Spinal cord (tissue), 10 donors: ENCODE results near the gene FAM168A. TPM values are rescaled to one million over a fixed set of nuclear protein-coding genes. Genes with fewer than 3 reads are reported as not detected.

ENCODE experiments used
- DNase-seq, 6 donors: peaks; one replicate each; pipeline versions ENCODE4 v3.0.0 to v3.0.0-alpha.2; 2013 to 2015; ENCODE audit warnings: low spot score in 6 of 6, low read depth in 4 of 6
- H3K27ac ChIP-seq: one replicate; pipeline ENCODE4 v1.5.1; 2013; ENCODE audit warnings: low read depth, low read length, control low read depth
- H3K27me3 ChIP-seq: one replicate; pipeline ENCODE4 v1.6.1; 2013; ENCODE audit warnings: low read length; ENCODE audit not compliant: control insufficient read depth, insufficient read depth
- H3K36me3 ChIP-seq: one replicate; pipeline ENCODE4 v1.6.1; 2013; ENCODE audit warnings: low read length; ENCODE audit not compliant: control insufficient read depth, insufficient read depth
- H3K4me1 ChIP-seq: one replicate; pipeline ENCODE4 v1.6.1; 2013; ENCODE audit warnings: low read length; ENCODE audit not compliant: control insufficient read depth, insufficient read depth
- H3K4me3 ChIP-seq: one replicate; pipeline ENCODE4 v1.5.1; 2013; ENCODE audit warnings: low read depth, low read length, control low read depth
- H3K9me3 ChIP-seq: one replicate; pipeline ENCODE4 v1.6.1; 2013; ENCODE audit warnings: low read length; ENCODE audit not compliant: control insufficient read depth, insufficient read depth
- WGBS: methylation state at CpG from one replicate; pipeline ENCODE4 v1.1.5; 2013; ENCODE audit warnings: missing lambda C conversion rate; ENCODE audit not compliant: insufficient coverage; 5-methylcytosine and 5-hydroxymethylcytosine counted together
- polyA plus RNA-seq, 2 donors: library from polyadenylated mRNA; unstranded; fragments of 120-200 nt; gene quantifications; one replicate each; pipeline ENCODE4 v1.2.1, GENCODE V29; 2013; ENCODE audit not compliant: insufficient read length in 2 of 2
- small RNA-seq: library from RNA; depleted of rRNA; stranded (forward); fragments of <200 nt; gene quantifications from one replicate; pipeline ENCODE3, GENCODE V24; 2014; ENCODE audit warnings: low replicate concordance
- total RNA-seq, 2 donors: library from RNA; depleted of rRNA in 1 of 2; stranded (reverse); fragments of 120-200 nt in 1 of 2; fragments of >200 nt in 1 of 2; gene quantifications; one replicate each; pipeline versions ENCODE4 v1.2.3 to v1.2.4, GENCODE V29; 2013 to 2014
- donor health status: healthy.

Gene FAM168A
- total and polyA plus RNA-seq, 4 donors: 57.5 to 154 (median 103) TPM

GRCh38 chr11:73356979-73357860, 240.7 kb downstream of the FAM168A start:
- DNase-seq: peak in 2 of 6 donors; percentile 36 to 47
- Histone ChIP-seq H3K27me3 (no peaks in the 10 kb centered on the region), H3K4me3 (no peak overlapping the region), H3K36me3 (peaks cover 91% of the 10 kb centered on the region), H3K9me3 (no peaks in the 10 kb centered on the region), H3K4me1 (peaks cover 26% of the 10 kb centered on the region), H3K27ac (no peak overlapping the region)
- WGBS: 84% methylated on average over 22 of the region's 22 CpGs

GRCh38 chr11:73355109-73355508, 242.8 kb downstream of the FAM168A start:
- Histone ChIP-seq H3K4me1 (peaks cover 32% of the 10 kb centered on the region), H3K36me3 (peaks cover 78% of the 10 kb centered on the region), H3K9me3 (no peaks in the 10 kb centered on the region), H3K4me3 (no peak overlapping the region), H3K27ac (no peak overlapping the region), H3K27me3 (no peaks in the 10 kb centered on the region)
- no peak for DNase-seq
- 100% methylated on average over 1 of the region's 4 CpGs for WGBS

DNA sequence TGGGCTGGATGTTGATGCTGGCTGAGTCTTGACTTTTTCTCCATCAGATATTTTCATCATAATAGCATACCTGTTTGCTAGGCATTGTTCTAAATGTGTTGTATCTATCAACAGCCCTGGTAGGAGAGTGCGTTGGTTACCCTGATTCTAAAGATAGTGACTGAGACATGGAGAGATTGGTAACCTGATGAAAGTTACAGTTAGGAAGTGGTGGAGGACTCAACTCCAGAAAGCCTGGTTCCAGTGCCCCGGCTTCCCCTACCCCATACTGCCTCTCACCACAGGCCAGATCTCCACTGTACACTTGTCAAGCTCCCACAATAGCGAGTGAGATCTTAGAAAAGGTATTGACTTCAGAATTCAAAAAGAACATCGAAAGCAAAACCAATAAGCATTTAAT, 244.5 kb downstream of the FAM168A start:
- no peak overlapping the region for H3K4me3 ChIP-seq
- no peaks in the 10 kb centered on the region for H3K9me3 ChIP-seq
- H3K36me3 ChIP-seq: peaks cover 74% of the 10 kb centered on the region
- H3K27me3 ChIP-seq: no peaks in the 10 kb centered on the region
- WGBS: no CpG with 5 or more reads among the region's 4 CpGs
- DNase-seq: no peak
- H3K4me1 ChIP-seq: peaks cover 19% of the 10 kb centered on the region
- H3K27ac ChIP-seq: no peak overlapping the region

- H3K4me3 ChIP-seq: no peak overlapping the region
Observed at GRCh38 chr11:73350908-73351636, 246.8 kb downstream of the FAM168A start.

More at GRCh38 chr11:73350908-73351636, 246.8 kb downstream of the FAM168A start:
- WGBS: 29% methylated on average over 11 of the region's 16 CpGs
- DNase-seq: peak in 2 of 6 donors; percentile 79 to 87
- no peak overlapping the region for H3K27ac ChIP-seq
- no peaks in the 10 kb centered on the region for H3K27me3 ChIP-seq
- no peaks in the 10 kb centered on the region for H3K9me3 ChIP-seq
- H3K36me3 ChIP-seq: peaks cover 71% of the 10 kb centered on the region
- peaks cover 18% of the 10 kb centered on the region for H3K4me1 ChIP-seq

Small RNAs within 50 kb of the gene (small RNA-seq; reads per million reads assigned to genes)
- gene AP000763.2: not detected
- gene HMGN2P38: not detected

Other genes starting within 250 kb of the FAM168A start
- gene RELT, start 221.7 kb downstream of the FAM168A start, total RNA-seq: 1 to 10 TPM; 6.1 TPM
- gene RELT, start 221.7 kb downstream of the FAM168A start, polyA plus RNA-seq: 10 to 100 TPM; 13.2 to 15.2 TPM
- 10 to 100 TPM; 52.4 to 58.6 TPM for gene PLEKHB1, start 48.5 kb upstream of the FAM168A start, total RNA-seq
- gene PLEKHB1, start 48.5 kb upstream of the FAM168A start, polyA plus RNA-seq: 100 to 1,000 TPM; 128 to 137 TPM
- gene RAB6A, start 163.0 kb upstream of the FAM168A start, total RNA-seq: 100 to 1,000 TPM; 129 to 219 TPM
- 100 to 1,000 TPM; 185 to 263 TPM for gene RAB6A, start 163.0 kb upstream of the FAM168A start, polyA plus RNA-seq
- 10 to 100 TPM; 37.5 to 58.5 TPM for gene MRPL48, start 189.8 kb upstream of the FAM168A start, total RNA-seq
- 10 to 100 TPM; 39.4 to 41.5 TPM for gene MRPL48, start 189.8 kb upstream of the FAM168A start, polyA plus RNA-seq